ENCODE measurements around the gene SAMD13. TPM values are rescaled to one million over a fixed set of nuclear protein-coding genes. Genes with fewer than 3 reads are reported as not detected.

SAMD13 gene
- total and polyA plus RNA-seq, 10 of the 15 experiments (the other 5 are each of a cell fraction or from before 2014, with no cell fraction given), result 0.81 to 1.9 (median 1.2) TPM; not detected in 1

DNA sequence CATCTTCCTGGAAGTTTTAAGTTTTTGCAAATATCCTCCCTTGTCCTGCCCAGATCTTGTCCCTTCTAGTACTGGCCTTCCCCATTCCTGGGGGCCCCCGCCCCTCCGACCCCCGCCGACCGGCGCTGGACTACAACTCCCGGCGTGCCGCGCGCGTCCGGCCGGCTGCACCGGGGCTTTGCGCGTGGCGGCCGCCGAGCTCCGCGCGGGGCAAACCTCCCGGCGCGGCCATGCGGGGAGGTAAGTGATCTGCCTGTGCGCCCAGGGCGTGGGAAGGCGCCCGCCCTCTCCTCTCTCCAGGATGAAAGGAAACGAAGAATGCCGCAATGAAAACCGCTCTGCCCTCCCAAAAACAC lies 3.2 kb upstream of the SAMD13 start:
- no TSS peak for BruUV-seq (replicated peaks)
- peak overlapping the region; percentile 88 for H3K4me3 ChIP-seq
- H3K36me3 ChIP-seq (ENCODE audit: control insufficient read depth in 2 of 2, insufficient read depth in 2 of 2, low read length in 1 of 2), result no peaks in the 10 kb centered on the region
- intact Hi-C loops (cut with micrococcal nuclease; ENCODE audit: unreplicated experiment), result no loop called here
- no peaks in the 10 kb centered on the region for H3K79me2 ChIP-seq (ENCODE audit: control insufficient read depth, insufficient read depth, low read length)
- RAD21 ChIA-PET (ENCODE audit: unreplicated experiment), result no interaction called here
- no peaks in the 10 kb centered on the region for H3K27me3 ChIP-seq (replicated peaks in 1 of 2; ENCODE audit: control insufficient read depth in 2 of 2, insufficient read depth in 2 of 2, low read length in 1 of 2)
- H3K4me1 ChIP-seq (ENCODE audit: control insufficient read depth, insufficient read depth, low read length), result peaks cover 10% of the 10 kb centered on the region; the same call in 1 of the 2 replicates
- CTCF ChIA-PET, result no interaction called here
- under 1% methylated on average over 26 of the region's 34 CpGs for WGBS (ENCODE audit: insufficient coverage, insufficient replicate concordance, low lambda C conversion rate, missing lambda C conversion rate)
- in situ Hi-C loops (cut with MboI), result no loop called here
- SMC1A ChIA-PET (ENCODE audit: uncharacterized antibody, unreplicated experiment), result interaction anchor here (1.1 kb wide), 1 partner anchor 318 kb away, joined by 3 read pairs; no protein-coding TSS in a partner anchor
- peak overlapping the region; percentile 70 for H2AFZ ChIP-seq (ENCODE audit: control insufficient read depth, low read depth, low read length)
- DNase-seq (ENCODE audit: low read depth, low spot score) (no peak), FAIRE-seq (no peak), ATAC-seq (peak; percentile 92)
- peak overlapping the region; percentile 63 for H3K9ac ChIP-seq (ENCODE audit: control insufficient read depth, insufficient read depth, low read length)
- no peak for TF ChIP-seq FOXK2 (IDR thresholded peaks at IDR 0.05)
- TF ChIP-seq HCFC1 (IDR thresholded peaks at IDR 0.05; ENCODE audit: low read length), result peak; percentile 73
- TF ChIP-seq, protein P1, sequence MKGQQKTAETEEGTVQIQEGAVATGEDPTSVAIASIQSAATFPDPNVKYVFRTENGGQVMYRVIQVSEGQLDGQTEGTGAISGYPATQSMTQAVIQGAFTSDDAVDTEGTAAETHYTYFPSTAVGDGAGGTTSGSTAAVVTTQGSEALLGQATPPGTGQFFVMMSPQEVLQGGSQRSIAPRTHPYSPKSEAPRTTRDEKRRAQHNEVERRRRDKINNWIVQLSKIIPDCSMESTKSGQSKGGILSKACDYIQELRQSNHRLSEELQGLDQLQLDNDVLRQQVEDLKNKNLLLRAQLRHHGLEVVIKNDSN (IDR thresholded peaks at IDR 0.05; ENCODE audit: borderline replicate concordance, extremely low read length, insufficient read depth, low read depth, low read length), result no peak
- TF ChIP-seq RUNX3 (IDR thresholded peaks at IDR 0.05; ENCODE audit: low read length), result peak; percentile 4; the same call in 1 of the 2 replicates
- TF ChIP-seq POLR2A (IDR thresholded peaks at IDR 0.05; ENCODE audit: low read depth, low read length), result peak; percentile 68
- TF ChIP-seq YY1 (IDR thresholded peaks at IDR 0.05; ENCODE audit: low read depth, low read length), result peak; percentile 85
- TF ChIP-seq BHLHE40 (IDR thresholded peaks at IDR 0.05; ENCODE audit: borderline replicate concordance in 1 of 2, low read depth in 2 of 2, low read length in 1 of 2), result 0 out of 4 replicates have a peak, but pooled peaks of 1 of the 2 experiments have one; percentile 13
- TF ChIP-seq, protein P2, sequence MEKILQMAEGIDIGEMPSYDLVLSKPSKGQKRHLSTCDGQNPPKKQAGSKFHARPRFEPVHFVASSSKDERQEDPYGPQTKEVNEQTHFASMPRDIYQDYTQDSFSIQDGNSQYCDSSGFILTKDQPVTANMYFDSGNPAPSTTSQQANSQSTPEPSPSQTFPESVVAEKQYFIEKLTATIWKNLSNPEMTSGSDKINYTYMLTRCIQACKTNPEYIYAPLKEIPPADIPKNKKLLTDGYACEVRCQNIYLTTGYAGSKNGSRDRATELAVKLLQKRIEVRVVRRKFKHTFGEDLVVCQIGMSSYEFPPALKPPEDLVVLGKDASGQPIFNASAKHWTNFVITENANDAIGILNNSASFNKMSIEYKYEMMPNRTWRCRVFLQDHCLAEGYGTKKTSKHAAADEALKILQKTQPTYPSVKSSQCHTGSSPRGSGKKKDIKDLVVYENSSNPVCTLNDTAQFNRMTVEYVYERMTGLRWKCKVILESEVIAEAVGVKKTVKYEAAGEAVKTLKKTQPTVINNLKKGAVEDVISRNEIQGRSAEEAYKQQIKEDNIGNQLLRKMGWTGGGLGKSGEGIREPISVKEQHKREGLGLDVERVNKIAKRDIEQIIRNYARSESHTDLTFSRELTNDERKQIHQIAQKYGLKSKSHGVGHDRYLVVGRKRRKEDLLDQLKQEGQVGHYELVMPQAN (conservative IDR thresholded peaks at IDR 0.05), result 0 out of 2 replicates have a peak, but pooled peaks have one; percentile 35
- TF ChIP-seq FOS (IDR thresholded peaks at IDR 0.05; ENCODE audit: borderline replicate concordance, extremely low read depth, insufficient read length), result no peak
- peak; percentile 41; the same call in 1 of the 2 replicates for TF ChIP-seq LARP7 (IDR thresholded peaks at IDR 0.05)
- TF ChIP-seq GATAD2B (conservative IDR thresholded peaks at IDR 0.05; ENCODE audit: low read depth), result 0 out of 2 replicates have a peak, but pooled peaks have one; percentile 45
- 0 out of 2 replicates have a peak, but pooled peaks have one; percentile 26 for TF ChIP-seq GABPA (IDR thresholded peaks at IDR 0.05; ENCODE audit: low read depth)
- TF ChIP-seq SIX5 (IDR thresholded peaks at IDR 0.05; ENCODE audit: low read depth, low read length, severe bottlenecking), result peak; percentile 76
- TF ChIP-seq TBL1XR1 (IDR thresholded peaks at IDR 0.05; ENCODE audit: low read depth, low read length), result no peak
- TF ChIP-seq IKZF1 (conservative IDR thresholded peaks at IDR 0.05), result peak; percentile 54; the same call in 1 of the 2 replicates
- no peaks in the 10 kb centered on the region for H4K20me1 ChIP-seq (ENCODE audit: control insufficient read depth, insufficient read depth)
- POLR2A ChIA-PET, result no interaction called here
- peak overlapping the region; percentile 58 for H3K4me2 ChIP-seq (ENCODE audit: control insufficient read depth, insufficient read depth)
- peak overlapping the region; percentile 47 for H3K27ac ChIP-seq (ENCODE audit: control insufficient read depth, insufficient read depth)
- no peaks in the 10 kb centered on the region; the same call in 2 of the 3 replicates for H3K9me3 ChIP-seq (replicated peaks; ENCODE audit: control insufficient read depth, insufficient read depth, low read length)

Measured in GM12878 (cell line).